ENCODE results near the gene PRCP.
"Not testable (repeated sequence)": the region's sequence is repeated elsewhere in the genome, so short reads cannot be mapped to it uniquely, and the experiment has no call there.

PRCP gene

DNA sequence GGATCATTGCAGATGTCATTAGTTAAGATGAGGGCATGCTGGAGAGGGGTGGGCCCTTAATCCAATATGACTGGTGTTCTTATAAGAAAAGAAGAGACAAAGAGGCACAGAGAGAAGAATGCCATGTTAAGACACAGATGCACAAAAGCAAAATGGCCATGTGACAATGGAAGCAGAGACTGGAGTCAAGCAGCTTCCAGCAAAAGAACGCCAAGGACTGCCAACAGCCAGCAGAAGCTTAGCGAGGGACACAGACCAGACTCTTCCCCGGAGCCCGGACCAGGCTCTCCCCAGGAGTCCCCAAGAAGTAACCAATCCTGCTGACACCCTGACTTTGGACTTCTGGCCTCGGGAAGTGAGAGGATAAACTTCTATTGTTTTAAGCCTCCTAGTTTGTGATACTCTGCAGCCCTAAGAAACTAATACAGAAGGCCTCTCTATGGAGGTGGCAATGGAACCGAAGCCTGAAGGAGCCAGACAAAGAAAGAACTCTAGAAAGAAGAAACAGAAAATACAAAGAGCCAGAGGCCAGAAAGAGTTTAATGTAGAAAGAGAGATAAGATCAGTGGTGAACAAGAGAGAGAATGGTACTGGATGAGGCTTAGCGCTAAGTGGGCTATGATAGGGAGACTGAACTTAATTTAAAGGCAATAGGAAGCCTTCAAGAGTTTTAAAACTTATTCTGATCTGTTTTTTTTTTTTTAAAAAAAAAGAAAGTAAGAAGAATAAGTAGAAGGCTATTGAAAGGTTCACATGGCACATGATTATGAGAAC lies 27.7 kb downstream of the PRCP start:
- DNase-seq (ENCODE audit: low read depth in 1 of 2, low spot score in 1 of 2): no peak

- no peak for DNase-seq (ENCODE audit: low read depth in 1 of 2, low spot score in 1 of 2)
Measured at GRCh38 chr11:82871646-82872045, 28.6 kb downstream of the PRCP start.

DNA sequence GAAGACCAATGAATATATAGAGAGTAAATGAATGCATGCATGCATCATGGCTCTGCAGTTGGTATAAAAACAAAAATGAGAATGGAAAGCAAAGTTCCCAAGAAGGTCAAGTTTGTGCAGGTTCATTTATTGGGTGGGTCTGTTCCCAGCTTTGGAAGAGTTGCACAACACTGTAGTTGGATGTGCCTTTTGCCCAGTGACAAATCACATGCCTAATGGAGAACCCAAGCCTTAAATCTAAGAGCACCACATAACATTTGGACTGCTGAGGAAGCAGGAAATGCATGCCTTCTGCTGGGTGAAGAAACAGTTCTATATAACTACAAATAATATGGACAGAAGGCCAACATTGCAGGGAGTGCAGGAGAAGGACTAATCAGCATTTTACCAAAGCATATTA lies 30.6 kb downstream of the PRCP start:
- DNase-seq (ENCODE audit: low read depth in 1 of 2, low spot score in 1 of 2): no peak

GRCh38 chr11:82867495-82868082 lies 32.6 kb downstream of the PRCP start:
- peak; percentile 38 to 79 for DNase-seq (ENCODE audit: low read depth in 1 of 2, low spot score in 1 of 2)

DNA sequence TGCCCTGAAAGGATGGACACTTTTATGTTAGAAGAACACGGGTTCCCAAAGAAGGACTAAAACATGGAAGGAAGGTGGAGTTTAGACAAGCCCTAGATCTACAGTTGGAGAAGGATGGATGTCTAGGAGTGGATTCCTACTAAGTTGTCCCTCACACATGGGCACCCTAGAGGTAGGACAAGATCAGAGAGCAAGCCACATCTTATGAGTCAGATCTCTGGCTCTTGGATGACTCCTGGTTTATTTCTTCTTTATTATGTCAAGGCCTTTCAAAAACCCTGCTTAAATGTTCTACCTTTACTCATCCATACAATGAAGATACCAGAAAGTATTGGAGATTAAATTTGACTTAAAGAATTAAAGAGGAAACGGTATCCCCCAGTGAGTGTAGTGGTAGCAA lies 34.4 kb downstream of the PRCP start:
- no peak for DNase-seq (ENCODE audit: low read depth in 1 of 2, low spot score in 1 of 2)

DNA sequence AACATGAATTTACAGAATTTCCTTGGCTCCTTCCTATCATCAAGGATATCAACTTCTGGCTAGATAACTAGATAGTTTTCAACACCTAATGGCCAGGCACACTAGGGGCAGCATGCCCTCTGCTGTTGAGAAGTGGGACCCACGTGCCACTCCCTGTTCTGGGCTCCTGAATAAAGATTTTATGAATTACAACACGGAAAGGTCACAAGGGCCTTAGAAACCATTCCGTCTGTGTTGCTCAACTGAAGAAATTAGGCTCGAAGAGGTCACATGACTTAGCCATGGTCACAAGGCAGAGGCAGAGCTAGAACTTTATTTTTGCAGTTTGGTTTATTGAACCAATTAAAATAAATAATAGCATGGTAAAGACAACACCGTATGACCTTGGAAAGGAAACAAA lies 36.0 kb downstream of the PRCP start:
- no peak for DNase-seq (ENCODE audit: low read depth in 1 of 2, low spot score in 1 of 2)

- no peak for DNase-seq (ENCODE audit: low read depth in 1 of 2, low spot score in 1 of 2)
Measured at GRCh38 chr11:82863209-82863608, 37.0 kb downstream of the PRCP start.

DNA sequence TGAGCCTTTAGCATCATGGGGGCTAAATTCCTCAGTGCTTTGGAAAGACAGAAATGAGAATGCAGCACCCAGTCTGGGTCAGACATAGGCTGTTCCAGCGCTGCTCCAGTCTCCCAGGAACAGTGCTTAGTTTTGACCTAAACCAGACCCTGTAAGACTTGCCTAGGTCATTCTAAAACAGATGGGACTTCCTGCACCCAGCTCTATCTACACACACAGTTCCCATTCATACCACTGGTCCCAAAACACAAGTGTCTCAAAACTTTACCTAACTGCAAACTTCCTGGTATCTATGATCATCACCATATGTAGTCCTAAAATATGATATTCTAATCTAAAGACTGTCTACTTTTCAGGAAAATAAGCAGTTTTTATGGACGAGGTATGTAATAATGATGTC lies 37.9 kb downstream of the PRCP start:
- DNase-seq (ENCODE audit: low read depth in 1 of 2, low spot score in 1 of 2): no peak

DNA sequence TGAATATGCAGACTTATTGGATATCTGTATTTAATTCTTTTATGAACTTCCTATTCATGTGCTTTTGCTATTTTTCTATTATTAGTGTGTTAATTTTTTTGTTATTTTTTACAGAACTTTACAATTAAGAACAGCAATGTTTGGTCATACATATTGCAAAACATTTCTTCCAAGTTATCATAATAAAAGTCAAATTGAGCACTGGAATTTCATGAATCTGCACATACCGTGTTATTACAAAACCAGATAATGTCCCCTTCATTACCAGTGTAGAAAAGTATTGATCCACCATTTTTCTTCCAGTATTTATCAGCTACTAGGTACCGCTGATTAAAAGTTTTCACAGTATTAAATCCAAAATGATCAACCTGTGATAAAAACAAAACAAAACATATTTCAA lies 40.5 kb downstream of the PRCP start:
- DNase-seq (ENCODE audit: low read depth in 1 of 2, low spot score in 1 of 2): no peak

- DNase-seq (ENCODE audit: low read depth in 1 of 2, low spot score in 1 of 2): no peak
Measured at GRCh38 chr11:82858556-82859091, 41.6 kb downstream of the PRCP start.

DNA sequence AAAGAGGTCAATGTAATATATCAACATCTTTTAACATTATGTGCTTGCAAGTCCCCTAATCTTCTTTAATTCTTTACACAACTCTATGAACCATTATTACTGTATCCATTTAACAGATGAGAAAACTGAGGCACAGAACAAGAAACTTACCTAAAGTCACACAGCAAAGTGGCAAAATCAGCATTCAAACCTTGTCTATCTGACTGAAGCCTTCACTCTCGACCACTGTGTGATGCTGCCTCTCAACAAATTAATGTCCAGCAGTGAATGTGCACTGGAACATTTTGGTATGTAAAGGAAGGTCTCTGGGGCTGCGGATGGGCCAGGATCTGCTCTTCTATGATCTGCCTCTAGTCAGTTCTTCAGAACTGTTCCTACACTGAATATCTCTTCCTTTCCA lies 42.1 kb downstream of the PRCP start:
- DNase-seq (ENCODE audit: low read depth in 1 of 2, low spot score in 1 of 2): no peak

- DNase-seq (ENCODE audit: low read depth in 1 of 2, low spot score in 1 of 2): no peak
Measured at GRCh38 chr11:82857145-82857544, 43.1 kb downstream of the PRCP start.

DNA sequence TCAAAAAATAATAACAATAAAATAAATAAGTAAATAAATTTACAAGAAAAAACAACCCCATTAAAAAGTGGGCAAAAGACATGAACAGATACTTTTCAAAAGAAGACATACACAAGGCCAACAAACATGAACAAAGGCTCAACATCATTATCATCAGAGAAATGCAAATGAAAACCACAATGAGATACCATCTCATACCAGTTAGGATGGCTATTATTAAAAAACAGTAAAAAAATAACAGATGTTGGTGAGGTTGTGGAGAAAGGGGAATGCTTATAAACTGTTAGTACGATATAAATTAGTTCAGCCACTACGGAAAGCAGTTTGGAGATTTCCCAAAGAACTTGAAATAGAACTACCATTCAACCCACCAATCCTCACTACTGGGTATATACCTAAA lies 44.6 kb downstream of the PRCP start:
- no peak for DNase-seq (ENCODE audit: low read depth in 1 of 2, low spot score in 1 of 2)

- not testable (repeated sequence) for DNase-seq (ENCODE audit: low read depth in 1 of 2, low spot score in 1 of 2)
Measured at GRCh38 chr11:82854916-82855315, 45.3 kb downstream of the PRCP start.

- no peak for DNase-seq (ENCODE audit: low read depth in 1 of 2, low spot score in 1 of 2)
Measured at GRCh38 chr11:82854242-82854641, 46.0 kb downstream of the PRCP start.

- DNase-seq (ENCODE audit: low read depth in 1 of 2, low spot score in 1 of 2): no peak
Measured at GRCh38 chr11:82848829-82849228, 51.4 kb downstream of the PRCP start.

DNA sequence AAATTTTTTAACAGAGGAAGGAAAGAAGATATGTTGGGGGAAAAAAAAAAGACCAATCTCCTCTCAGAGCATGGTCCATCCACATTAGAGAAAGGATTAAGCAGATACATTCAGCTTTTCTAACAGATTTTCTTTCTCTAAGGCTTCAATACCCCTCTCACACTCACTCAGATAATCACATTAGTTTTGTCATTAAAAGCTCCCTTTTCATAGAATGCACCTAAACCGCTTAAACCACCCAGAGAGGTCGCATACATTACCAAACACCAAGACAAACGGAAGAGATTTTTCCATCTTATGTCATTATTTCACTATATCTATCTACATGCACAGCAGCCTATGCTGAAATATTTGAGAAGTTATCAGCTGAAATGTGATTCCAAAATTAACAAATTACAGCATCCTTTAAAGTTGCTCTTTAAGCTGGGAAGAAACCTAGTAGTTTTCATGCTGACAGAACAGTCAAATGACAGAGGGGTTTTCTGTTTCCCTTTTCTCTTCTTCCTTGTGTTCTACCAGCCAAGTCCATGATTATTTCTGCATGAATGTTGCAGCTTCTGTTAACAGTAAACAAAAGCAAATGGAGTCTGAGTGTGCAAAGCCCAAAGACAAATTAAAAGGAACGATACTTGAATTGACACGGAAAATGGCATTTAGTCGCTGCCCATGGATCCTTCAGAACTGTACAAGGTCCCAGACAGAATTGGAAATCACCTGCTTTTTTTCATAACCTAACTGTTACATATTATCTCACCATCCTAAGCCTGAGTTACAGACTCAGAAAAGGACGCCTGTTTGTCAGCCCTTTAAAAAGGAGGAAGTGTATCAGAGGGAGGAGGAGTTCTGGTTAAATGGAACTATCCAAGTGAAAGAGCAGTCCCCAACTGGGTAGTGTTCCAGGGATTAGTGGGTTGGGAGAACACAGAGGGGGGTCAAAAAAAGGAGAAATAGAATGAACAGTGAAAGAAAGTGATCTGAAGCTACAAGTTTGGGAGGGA lies 54.6 kb downstream of the PRCP start:
- DNase-seq (ENCODE audit: low read depth in 1 of 2, low spot score in 1 of 2): no peak

GRCh38 chr11:82843057-82843795 lies 57.0 kb downstream of the PRCP start:
- DNase-seq (ENCODE audit: low read depth in 1 of 2, low spot score in 1 of 2): no peak

DNA sequence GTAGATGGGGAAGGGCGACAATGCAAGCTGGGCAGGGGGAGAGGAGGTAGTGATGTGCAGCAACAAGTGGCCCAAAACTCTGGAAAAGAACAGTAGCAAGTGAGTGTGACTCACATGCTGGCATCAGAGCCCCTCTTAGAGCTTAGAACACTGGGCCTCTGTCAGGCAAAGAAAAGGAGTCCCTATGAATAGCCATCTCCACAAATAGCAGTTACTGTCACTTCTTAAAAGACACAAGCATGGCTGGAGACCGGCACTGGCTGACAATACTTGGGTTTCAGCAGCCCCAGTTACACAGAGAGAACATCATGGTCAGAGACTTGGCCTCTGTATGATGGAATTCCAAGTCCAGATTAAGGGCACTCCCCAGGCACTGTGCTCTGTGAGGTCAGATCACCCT lies 58.2 kb downstream of the PRCP start:
- DNase-seq (ENCODE audit: low read depth in 1 of 2, low spot score in 1 of 2): no peak

DNA sequence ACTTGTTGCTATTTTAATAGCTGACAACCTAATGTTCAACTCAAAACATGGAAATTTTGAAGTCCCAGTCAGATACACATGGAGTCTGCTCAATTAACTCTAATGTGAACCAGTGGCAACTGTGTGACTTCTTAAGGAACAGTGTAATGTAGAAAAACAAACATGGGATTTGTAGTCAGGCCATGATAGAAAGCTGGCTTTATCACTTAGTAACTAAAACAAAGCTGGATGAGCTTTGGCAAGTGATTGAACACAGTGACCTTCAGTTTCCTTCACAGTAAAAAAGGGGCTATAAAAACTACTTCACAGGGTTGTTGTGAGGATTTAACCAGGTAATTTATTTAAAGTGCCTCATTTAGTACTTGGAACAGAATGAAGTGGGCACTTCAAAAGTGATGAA lies 62.6 kb downstream of the PRCP start:
- DNase-seq (ENCODE audit: low read depth in 1 of 2, low spot score in 1 of 2): no peak

DNA sequence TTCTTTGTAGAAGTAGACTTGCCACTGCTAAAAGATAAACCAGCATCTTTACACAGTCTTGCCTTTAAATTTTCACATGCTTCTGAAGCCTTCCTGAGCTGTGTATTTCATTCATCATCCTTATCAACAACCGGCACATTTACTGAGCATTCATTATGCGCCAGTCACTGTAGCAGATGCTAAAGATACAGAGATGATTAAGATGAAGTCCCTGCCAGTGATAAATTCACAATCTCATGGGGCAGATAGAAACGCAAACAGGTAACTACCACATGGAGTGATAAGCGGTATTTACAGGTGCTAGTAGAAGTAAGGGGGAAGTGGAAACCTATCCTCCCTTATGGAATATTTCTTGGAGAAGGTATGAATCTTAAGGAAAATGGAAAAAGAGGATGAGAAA lies 67.2 kb downstream of the PRCP start:
- DNase-seq (ENCODE audit: low read depth in 1 of 2, low spot score in 1 of 2): no peak
